HUES64 (cell line): ENCODE results near the gene SMYD3.
"Not testable (repeated sequence)": the region's sequence is repeated elsewhere in the genome, so short reads cannot be mapped to it uniquely, and the experiment has no call there.

ENCODE experiments used
- H3K27ac ChIP-seq: 2 replicates; pipeline ENCODE4 v1.7.0; 2013; ENCODE audit warnings: low read depth, low read length, inconsistent platforms
- H3K27me3 ChIP-seq: 2 replicates; pipeline ENCODE4 v1.6.1; 2013; ENCODE audit warnings: mild to moderate bottlenecking, low read length; ENCODE audit not compliant: insufficient read depth
- H3K36me3 ChIP-seq: 2 replicates; pipeline ENCODE4 v1.6.1; 2013; ENCODE audit warnings: mild to moderate bottlenecking, low read length; ENCODE audit not compliant: insufficient read depth
- H3K4me1 ChIP-seq: 2 replicates; pipeline ENCODE4 v1.6.1; 2013; ENCODE audit warnings: mild to moderate bottlenecking, low read length, moderate library complexity; ENCODE audit not compliant: insufficient read depth
- H3K4me3 ChIP-seq: 2 replicates; pipeline ENCODE4 v1.5.1; 2013; ENCODE audit warnings: mild to moderate bottlenecking, low read length, moderate library complexity
- H3K9ac ChIP-seq: 2 replicates; pipeline ENCODE4 v1.6.1; 2013; ENCODE audit warnings: mild to moderate bottlenecking, low read depth, low read length
- H3K9me3 ChIP-seq: 2 replicates; pipeline ENCODE4 v1.6.1; 2013; ENCODE audit warnings: low read depth, low read length; ENCODE audit not compliant: insufficient read depth
- WGBS: fragments of 150-250, 120-280 bp; methylation state at CpG from one replicate; pipeline ENCODE4 v1.1.7; 2013; ENCODE audit warnings: missing lambda C conversion rate; 5-methylcytosine and 5-hydroxymethylcytosine counted together

The SMYD3 gene

GRCh38 chr1:245983294-245983967, 523.6 kb downstream of the SMYD3 start:
- 89% methylated on average over 6 of the region's 7 CpGs for WGBS

GRCh38 chr1:245979589-245979988, 527.5 kb downstream of the SMYD3 start:
- no peaks in the 10 kb centered on the region for H3K36me3 ChIP-seq
- no peak overlapping the region for H3K4me3 ChIP-seq
- no peaks in the 10 kb centered on the region for H3K4me1 ChIP-seq
- H3K27me3 ChIP-seq: no peaks in the 10 kb centered on the region
- H3K9ac ChIP-seq: no peak overlapping the region
- H3K27ac ChIP-seq: no peak overlapping the region
- H3K9me3 ChIP-seq: no peaks in the 10 kb centered on the region
- WGBS: 95% methylated on average over 9 of the region's 9 CpGs

More at GRCh38 chr1:245983294-245983967, 523.6 kb downstream of the SMYD3 start:
- Histone ChIP-seq H3K27me3 (no peaks in the 10 kb centered on the region), H3K9me3 (no peaks in the 10 kb centered on the region), H3K27ac (no peak overlapping the region), H3K4me1 (peaks cover 5% of the 10 kb centered on the region; the same call in 1 of the 2 replicates), H3K36me3 (no peaks in the 10 kb centered on the region), H3K9ac (no peak overlapping the region), H3K4me3 (no peak overlapping the region)

GRCh38 chr1:245978915-245979314, 528.2 kb downstream of the SMYD3 start:
- Histone ChIP-seq H3K27me3 (no peaks in the 10 kb centered on the region), H3K9ac (no peak overlapping the region), H3K27ac (no peak overlapping the region), H3K4me1 (no peaks in the 10 kb centered on the region), H3K9me3 (no peaks in the 10 kb centered on the region), H3K36me3 (no peaks in the 10 kb centered on the region), H3K4me3 (no peak overlapping the region)
- 86% methylated on average over 2 of the region's 3 CpGs for WGBS

- H3K27me3 ChIP-seq: no peaks in the 10 kb centered on the region
- no peak overlapping the region for H3K4me3 ChIP-seq
These were observed 534.6 kb downstream of the SMYD3 start for GRCh38 chr1:245972476-245972875.

GRCh38 chr1:245971711-245972085, 535.4 kb downstream of the SMYD3 start:
- WGBS: 94% methylated on average over 2 of the region's 2 CpGs
- Histone ChIP-seq H3K9ac (no peak overlapping the region), H3K27me3 (no peaks in the 10 kb centered on the region), H3K36me3 (no peaks in the 10 kb centered on the region), H3K4me3 (no peak overlapping the region), H3K4me1 (peaks cover 12% of the 10 kb centered on the region), H3K9me3 (no peaks in the 10 kb centered on the region), H3K27ac (no peak overlapping the region)

More at GRCh38 chr1:245972476-245972875, 534.6 kb downstream of the SMYD3 start:
- Histone ChIP-seq H3K36me3 (no peaks in the 10 kb centered on the region), H3K9ac (no peak overlapping the region), H3K9me3 (no peaks in the 10 kb centered on the region), H3K27ac (no peak overlapping the region), H3K4me1 (peaks cover 12% of the 10 kb centered on the region)
- WGBS: 90% methylated on average over 5 of the region's 5 CpGs

- not testable (repeated sequence) for H3K9ac ChIP-seq, H3K27ac ChIP-seq, H3K9me3 ChIP-seq
These were observed 535.9 kb downstream of the SMYD3 start for GRCh38 chr1:245971076-245971710.

GRCh38 chr1:245969283-245969682, 537.8 kb downstream of the SMYD3 start:
- Histone ChIP-seq H3K36me3 (no peaks in the 10 kb centered on the region), H3K9me3 (no peaks in the 10 kb centered on the region), H3K4me3 (no peak overlapping the region), H3K4me1 (peaks cover 12% of the 10 kb centered on the region), H3K27me3 (no peaks in the 10 kb centered on the region), H3K9ac (no peak overlapping the region), H3K27ac (no peak overlapping the region)
- WGBS: 71% methylated on average over 3 of the region's 3 CpGs

More at GRCh38 chr1:245971076-245971710, 535.9 kb downstream of the SMYD3 start:
- not testable (repeated sequence) for H3K36me3 ChIP-seq, H3K27me3 ChIP-seq, H3K4me3 ChIP-seq
- WGBS: 95% methylated on average over 10 of the region's 10 CpGs
- H3K4me1 ChIP-seq: peaks cover 12% of the 10 kb centered on the region

- Histone ChIP-seq H3K4me3 (no peak overlapping the region), H3K9ac (no peak overlapping the region), H3K4me1 (peaks cover 12% of the 10 kb centered on the region), H3K9me3 (no peaks in the 10 kb centered on the region), H3K36me3 (no peaks in the 10 kb centered on the region), H3K27me3 (no peaks in the 10 kb centered on the region), H3K27ac (no peak overlapping the region)
- 92% methylated on average over 6 of the region's 6 CpGs for WGBS
These were observed 538.3 kb downstream of the SMYD3 start for GRCh38 chr1:245968775-245969174.

- 97% methylated on average over 3 of the region's 3 CpGs for WGBS
- Histone ChIP-seq H3K36me3 (no peaks in the 10 kb centered on the region), H3K9me3 (no peaks in the 10 kb centered on the region), H3K9ac (no peak overlapping the region), H3K4me1 (peaks cover 12% of the 10 kb centered on the region), H3K27me3 (no peaks in the 10 kb centered on the region), H3K4me3 (no peak overlapping the region), H3K27ac (no peak overlapping the region)
These were observed 541.7 kb downstream of the SMYD3 start for GRCh38 chr1:245965398-245965797.

GRCh38 chr1:245963649-245964048, 543.4 kb downstream of the SMYD3 start:
- Histone ChIP-seq H3K9ac (no peak overlapping the region), H3K36me3 (no peaks in the 10 kb centered on the region), H3K4me3 (no peak overlapping the region), H3K27me3 (no peaks in the 10 kb centered on the region), H3K9me3 (no peaks in the 10 kb centered on the region), H3K27ac (no peak overlapping the region), H3K4me1 (peaks cover 3% of the 10 kb centered on the region)
- WGBS: 97% methylated on average over 2 of the region's 2 CpGs

GRCh38 chr1:245962453-245962852, 544.6 kb downstream of the SMYD3 start:
- no peak overlapping the region for H3K4me3 ChIP-seq
- H3K4me1 ChIP-seq: no peaks in the 10 kb centered on the region
- WGBS: 94% methylated on average over 8 of the region's 8 CpGs
- H3K9ac ChIP-seq: no peak overlapping the region
- H3K27me3 ChIP-seq: no peaks in the 10 kb centered on the region
- H3K27ac ChIP-seq: no peak overlapping the region
- no peaks in the 10 kb centered on the region for H3K36me3 ChIP-seq
- H3K9me3 ChIP-seq: no peaks in the 10 kb centered on the region
